Panc1 (cell line): Measurements from ENCODE around the gene DUSP23.

ENCODE experiments used
- TCF7L2 ChIP-seq: IDR thresholded peaks from 2 replicates; pipeline ENCODE4 v1.6.1; 2011; ENCODE audit warnings: mild to moderate bottlenecking, low read depth, low read length, inconsistent platforms
- TF ChIP-seq, protein P1 (sequence below): fragments of 450-650 bp; IDR thresholded peaks from 2 replicates; pipeline ENCODE4 v1.5.1; 2017; ENCODE audit warnings: mild to moderate bottlenecking

DNA sequence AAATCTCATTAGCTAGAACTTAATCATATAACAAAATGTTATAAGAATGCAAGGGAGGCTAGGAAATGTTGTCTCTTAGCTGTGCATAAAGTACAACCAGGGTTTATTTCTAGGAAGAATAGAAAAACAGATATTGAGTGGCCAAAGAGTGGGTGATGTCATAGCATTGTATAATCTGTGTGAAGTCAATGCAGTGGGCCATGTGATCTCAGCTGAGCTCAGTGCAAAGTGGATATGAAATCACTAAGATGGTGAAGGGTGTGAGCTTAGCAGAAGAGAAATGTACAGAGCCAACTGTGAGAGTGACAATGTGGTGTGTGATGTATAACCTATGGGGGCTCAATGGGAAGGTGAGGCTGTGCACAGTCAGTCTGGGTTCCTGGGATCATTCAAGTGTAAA, 29.7 kb upstream of the DUSP23 start:
- TF ChIP-seq, protein P1, sequence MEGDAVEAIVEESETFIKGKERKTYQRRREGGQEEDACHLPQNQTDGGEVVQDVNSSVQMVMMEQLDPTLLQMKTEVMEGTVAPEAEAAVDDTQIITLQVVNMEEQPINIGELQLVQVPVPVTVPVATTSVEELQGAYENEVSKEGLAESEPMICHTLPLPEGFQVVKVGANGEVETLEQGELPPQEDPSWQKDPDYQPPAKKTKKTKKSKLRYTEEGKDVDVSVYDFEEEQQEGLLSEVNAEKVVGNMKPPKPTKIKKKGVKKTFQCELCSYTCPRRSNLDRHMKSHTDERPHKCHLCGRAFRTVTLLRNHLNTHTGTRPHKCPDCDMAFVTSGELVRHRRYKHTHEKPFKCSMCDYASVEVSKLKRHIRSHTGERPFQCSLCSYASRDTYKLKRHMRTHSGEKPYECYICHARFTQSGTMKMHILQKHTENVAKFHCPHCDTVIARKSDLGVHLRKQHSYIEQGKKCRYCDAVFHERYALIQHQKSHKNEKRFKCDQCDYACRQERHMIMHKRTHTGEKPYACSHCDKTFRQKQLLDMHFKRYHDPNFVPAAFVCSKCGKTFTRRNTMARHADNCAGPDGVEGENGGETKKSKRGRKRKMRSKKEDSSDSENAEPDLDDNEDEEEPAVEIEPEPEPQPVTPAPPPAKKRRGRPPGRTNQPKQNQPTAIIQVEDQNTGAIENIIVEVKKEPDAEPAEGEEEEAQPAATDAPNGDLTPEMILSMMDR, result no peak
- no peak for TF ChIP-seq TCF7L2
